ENCODE data around the gene SCN5A. TPM values are rescaled to one million over a fixed set of nuclear protein-coding genes. Genes with fewer than 3 reads are reported as not detected.

The SCN5A gene
- total and polyA plus RNA-seq, 2 donors (not counting 1 experiment from before 2014, with no cell fraction given) = 0.20 to 0.37 TPM

DNA sequence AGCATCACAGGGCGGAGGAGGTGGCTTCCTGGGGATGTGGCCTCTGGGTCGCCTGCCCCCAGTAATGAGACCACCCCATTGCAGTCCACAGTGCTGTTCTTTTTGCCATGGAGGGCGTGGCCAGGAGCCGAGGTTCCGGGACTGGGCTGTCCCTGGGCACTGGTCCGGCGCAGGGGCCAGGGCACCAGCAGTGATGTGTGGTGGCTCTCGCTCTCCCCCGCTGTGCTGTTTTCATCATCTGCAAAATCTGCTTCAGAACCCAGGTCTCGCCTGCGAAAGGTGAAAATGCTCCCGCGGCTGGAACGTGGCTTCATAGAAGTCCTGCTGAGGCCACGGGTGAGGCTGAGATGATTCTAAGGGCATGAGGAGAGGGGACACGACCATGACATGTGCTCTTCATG, 45.8 kb downstream of the SCN5A start:
- DNase-seq (no peak), ATAC-seq (ENCODE audit: low read depth) (no peak)
- 92% methylated on average over 16 of the region's 16 CpGs for WGBS (ENCODE audit: insufficient coverage)
- POLR2A ChIA-PET = no interaction called here
- Mint-ChIP-seq H3K4me3 (no peak overlapping the region), H3K27me3 (peaks cover 2% of the 10 kb centered on the region), H3K9me3 (ENCODE audit: insufficient read depth) (peaks cover 3% of the 10 kb centered on the region), H3K27ac (no peak overlapping the region), H3K4me1 (no peaks in the 10 kb centered on the region)
- no peaks in the 10 kb centered on the region for H4K20me1 ChIP-seq (ENCODE audit: control insufficient read depth, insufficient read depth, low read length, poor library complexity, severe bottlenecking)
- H3K27ac ChIP-seq (ENCODE audit: low read length in 2 of 2) = no peak overlapping the region
- no peak overlapping the region for H2AFZ ChIP-seq (ENCODE audit: insufficient read depth, low read depth, low read length, poor library complexity, severe bottlenecking)
- no peaks in the 10 kb centered on the region for H3K4me1 ChIP-seq (ENCODE audit: control insufficient read depth in 2 of 2, insufficient read depth in 2 of 2, low read length in 2 of 2)
- no peak overlapping the region for H3K4me2 ChIP-seq (replicated peaks; ENCODE audit: low read depth, low read length, poor library complexity, severe bottlenecking)
- TF ChIP-seq EZH2 (IDR thresholded peaks at IDR 0.05; ENCODE audit: borderline replicate concordance, insufficient read depth, low read depth, low read length, poor library complexity, severe bottlenecking) = no peak
- TF ChIP-seq, protein P1, sequence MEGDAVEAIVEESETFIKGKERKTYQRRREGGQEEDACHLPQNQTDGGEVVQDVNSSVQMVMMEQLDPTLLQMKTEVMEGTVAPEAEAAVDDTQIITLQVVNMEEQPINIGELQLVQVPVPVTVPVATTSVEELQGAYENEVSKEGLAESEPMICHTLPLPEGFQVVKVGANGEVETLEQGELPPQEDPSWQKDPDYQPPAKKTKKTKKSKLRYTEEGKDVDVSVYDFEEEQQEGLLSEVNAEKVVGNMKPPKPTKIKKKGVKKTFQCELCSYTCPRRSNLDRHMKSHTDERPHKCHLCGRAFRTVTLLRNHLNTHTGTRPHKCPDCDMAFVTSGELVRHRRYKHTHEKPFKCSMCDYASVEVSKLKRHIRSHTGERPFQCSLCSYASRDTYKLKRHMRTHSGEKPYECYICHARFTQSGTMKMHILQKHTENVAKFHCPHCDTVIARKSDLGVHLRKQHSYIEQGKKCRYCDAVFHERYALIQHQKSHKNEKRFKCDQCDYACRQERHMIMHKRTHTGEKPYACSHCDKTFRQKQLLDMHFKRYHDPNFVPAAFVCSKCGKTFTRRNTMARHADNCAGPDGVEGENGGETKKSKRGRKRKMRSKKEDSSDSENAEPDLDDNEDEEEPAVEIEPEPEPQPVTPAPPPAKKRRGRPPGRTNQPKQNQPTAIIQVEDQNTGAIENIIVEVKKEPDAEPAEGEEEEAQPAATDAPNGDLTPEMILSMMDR (IDR thresholded peaks at IDR 0.05) = no peak
- intact Hi-C loops (cut with micrococcal nuclease) = no loop called here
- CTCF ChIA-PET = no interaction called here
- no peaks in the 10 kb centered on the region for H3K36me3 ChIP-seq (replicated peaks in 1 of 2; ENCODE audit: control extremely low read depth in 1 of 2, control insufficient read depth in 1 of 2, extremely low read depth in 1 of 2, insufficient read depth in 2 of 2, low read length in 1 of 2)
- H3K9ac ChIP-seq (ENCODE audit: low read length) = no peak overlapping the region
- no peaks in the 10 kb centered on the region for H3K79me2 ChIP-seq (ENCODE audit: control insufficient read depth, insufficient read depth, low read length)
- H3K27me3 ChIP-seq (replicated peaks in 1 of 4; ENCODE audit: control extremely low read depth in 1 of 4, control insufficient read depth in 3 of 4, insufficient read depth in 4 of 4, low read length in 3 of 4) = no peaks in the 10 kb centered on the region
- no peak overlapping the region for H3K4me3 ChIP-seq (ENCODE audit: control extremely low read depth in 1 of 5, extremely low read depth in 1 of 5, insufficient read depth in 1 of 5, low read depth in 2 of 5, low read length in 4 of 5)
- H3K9me3 ChIP-seq (ENCODE audit: control extremely low read depth in 1 of 3, control insufficient read depth in 2 of 3, insufficient read depth in 1 of 3, low read length in 2 of 3) = peaks cover 0 to 6% (median 0%) of the 10 kb centered on the region in 3 donors

- H3K4me2 ChIP-seq (replicated peaks; ENCODE audit: low read depth, low read length, poor library complexity, severe bottlenecking) = no peak overlapping the region
- no peak overlapping the region for H3K27ac Mint-ChIP-seq
- no peaks in the 10 kb centered on the region for H3K4me1 Mint-ChIP-seq
- no peak overlapping the region for H2AFZ ChIP-seq (ENCODE audit: insufficient read depth, low read depth, low read length, poor library complexity, severe bottlenecking)
- DNase-seq (no peak), ATAC-seq (ENCODE audit: low read depth) (no peak)
- intact Hi-C loops (cut with micrococcal nuclease) = no loop called here
- H3K4me3 ChIP-seq (ENCODE audit: control extremely low read depth in 1 of 5, extremely low read depth in 1 of 5, insufficient read depth in 1 of 5, low read depth in 2 of 5, low read length in 4 of 5) = no peak overlapping the region
- H3K9me3 Mint-ChIP-seq (ENCODE audit: insufficient read depth) = peaks cover 3% of the 10 kb centered on the region
- CTCF ChIA-PET = no interaction called here
- TF ChIP-seq, protein P1 (IDR thresholded peaks at IDR 0.05) = no peak
- TF ChIP-seq EZH2 (IDR thresholded peaks at IDR 0.05; ENCODE audit: borderline replicate concordance, insufficient read depth, low read depth, low read length, poor library complexity, severe bottlenecking) = no peak
- no peaks in the 10 kb centered on the region for H3K36me3 ChIP-seq (replicated peaks in 1 of 2; ENCODE audit: control extremely low read depth in 1 of 2, control insufficient read depth in 1 of 2, extremely low read depth in 1 of 2, insufficient read depth in 2 of 2, low read length in 1 of 2)
- H3K9ac ChIP-seq (ENCODE audit: low read length) = no peak overlapping the region
- no peaks in the 10 kb centered on the region for H4K20me1 ChIP-seq (ENCODE audit: control insufficient read depth, insufficient read depth, low read length, poor library complexity, severe bottlenecking)
- no peak overlapping the region for H3K4me3 Mint-ChIP-seq
- peaks cover 11% of the 10 kb centered on the region for H3K27me3 Mint-ChIP-seq
- WGBS (ENCODE audit: insufficient coverage) = 93% methylated on average over 5 of the region's 7 CpGs
- H3K27me3 ChIP-seq (replicated peaks in 1 of 4; ENCODE audit: control extremely low read depth in 1 of 4, control insufficient read depth in 3 of 4, insufficient read depth in 4 of 4, low read length in 3 of 4) = peaks cover 0 to 7% (median 0%) of the 10 kb centered on the region in 4 experiments
- H3K79me2 ChIP-seq (ENCODE audit: control insufficient read depth, insufficient read depth, low read length) = no peaks in the 10 kb centered on the region
- POLR2A ChIA-PET = no interaction called here
- no peaks in the 10 kb centered on the region for H3K4me1 ChIP-seq (ENCODE audit: control insufficient read depth in 2 of 2, insufficient read depth in 2 of 2, low read length in 2 of 2)
- peaks cover 0 to 6% (median 0%) of the 10 kb centered on the region in 3 donors for H3K9me3 ChIP-seq (ENCODE audit: control extremely low read depth in 1 of 3, control insufficient read depth in 2 of 3, insufficient read depth in 1 of 3, low read length in 2 of 3)
- no peak overlapping the region for H3K27ac ChIP-seq (ENCODE audit: low read length in 2 of 2)
These were observed 46.8 kb downstream of the SCN5A start for GRCh38 chr3:38602576-38603250.
